Mesenchymal stem cell (in vitro differentiated cells and primary cell): ENCODE data around the gene LIN9.

ENCODE experiments used
- DNase-seq: peaks from one replicate; pipeline ENCODE4 v3.0.0-alpha.2; 2013
- H2AFZ ChIP-seq: one replicate; pipeline ENCODE4 v1.6.1; 2013; ENCODE audit warnings: low read depth, mild to moderate bottlenecking, control low read depth, inconsistent platforms, low read length, moderate library complexity
- H2AK5ac ChIP-seq: 2 replicates; pipeline ENCODE4 v1.6.1; 2013; ENCODE audit warnings: low read length, moderate library complexity, mild to moderate bottlenecking, inconsistent platforms; ENCODE audit not compliant: severe bottlenecking
- H2BK120ac ChIP-seq: one replicate; pipeline ENCODE4 v1.6.1; 2013; ENCODE audit warnings: low read depth, mild to moderate bottlenecking, inconsistent platforms, low read length, moderate library complexity
- H2BK12ac ChIP-seq, 2 experiments: one replicate each; pipeline ENCODE4 v1.6.1; 2013; ENCODE audit warnings: inconsistent platforms in 2 of 2, low read length in 2 of 2, mild to moderate bottlenecking in 2 of 2, moderate library complexity in 2 of 2, control low read depth in 1 of 2
- H2BK15ac ChIP-seq: one replicate; pipeline ENCODE4 v1.6.1; 2013; ENCODE audit warnings: mild to moderate bottlenecking, low read depth, inconsistent platforms; ENCODE audit not compliant: poor library complexity, severe bottlenecking
- H2BK5ac ChIP-seq: 2 replicates; pipeline ENCODE4 v1.6.1; 2013; ENCODE audit warnings: low read depth, mild to moderate bottlenecking, low read length, control low read depth, inconsistent platforms; ENCODE audit not compliant: poor library complexity, severe bottlenecking
- H3K14ac ChIP-seq, 2 experiments: one replicate each; pipeline ENCODE4 v1.6.1; 2013; ENCODE audit warnings: inconsistent platforms in 2 of 2, low read length in 2 of 2, control low read depth in 1 of 2, mild to moderate bottlenecking in 1 of 2, moderate library complexity in 1 of 2
- H3K18ac ChIP-seq, 2 experiments: one replicate each; pipeline ENCODE4 v1.6.1; 2013; ENCODE audit warnings: inconsistent platforms in 2 of 2, low read length in 2 of 2, control low read depth in 1 of 2, low read depth in 1 of 2, mild to moderate bottlenecking in 1 of 2
- H3K23ac ChIP-seq, 2 experiments: one replicate each; pipeline ENCODE4 v1.6.1; 2013; ENCODE audit warnings: inconsistent platforms in 2 of 2, low read length in 2 of 2, mild to moderate bottlenecking in 2 of 2, moderate library complexity in 2 of 2, control low read depth in 1 of 2
- H3K27ac ChIP-seq: 2 replicates; pipeline ENCODE4 v1.5.1; 2013; ENCODE audit warnings: mild to moderate bottlenecking, moderate library complexity, low read length, control low read depth, inconsistent platforms; ENCODE audit not compliant: poor library complexity, severe bottlenecking
- H3K27me3 ChIP-seq, 2 experiments: 2 replicates each; pipeline versions ENCODE4 v1.6.1 to v1.7.0; 2013; ENCODE audit warnings: low read length in 2 of 2, mild to moderate bottlenecking in 2 of 2, moderate library complexity in 2 of 2, control low read depth in 1 of 2, inconsistent platforms in 1 of 2; ENCODE audit not compliant: control insufficient read depth in 1 of 2, insufficient read depth in 1 of 2
- H3K36me3 ChIP-seq, 2 experiments: 2 replicates each; pipeline versions ENCODE4 v1.6.1 to v1.7.0; 2013; ENCODE audit warnings: low read length in 2 of 2, control low read depth in 1 of 2, inconsistent platforms in 1 of 2, low read depth in 1 of 2, mild to moderate bottlenecking in 1 of 2; ENCODE audit not compliant: insufficient read depth in 2 of 2, control insufficient read depth in 1 of 2
- H3K4ac ChIP-seq, 2 experiments: one replicate each; pipeline ENCODE4 v1.6.1; 2013; ENCODE audit warnings: inconsistent platforms in 2 of 2, low read length in 2 of 2, mild to moderate bottlenecking in 2 of 2, moderate library complexity in 2 of 2, control low read depth in 1 of 2, low read depth in 1 of 2
- H3K4me1 ChIP-seq: 2 replicates; pipeline ENCODE4 v1.6.1; 2013; ENCODE audit warnings: low read depth, low read length, control low read depth; ENCODE audit not compliant: control insufficient read depth, insufficient read depth
- H3K4me2 ChIP-seq: 2 replicates; pipeline ENCODE4 v1.6.1; 2013; ENCODE audit warnings: low read length, mild to moderate bottlenecking, inconsistent platforms; ENCODE audit not compliant: poor library complexity, severe bottlenecking
- H3K4me3 ChIP-seq, 2 experiments: 2 replicates each; pipeline versions ENCODE4 v1.5.1 to v1.7.0; 2013; ENCODE audit warnings: low read length in 2 of 2, mild to moderate bottlenecking in 2 of 2, control low read depth in 1 of 2, low read depth in 1 of 2; ENCODE audit not compliant: insufficient read depth in 1 of 2
- H3K79me1 ChIP-seq: replicated peaks from 2 replicates; pipeline ENCODE4 v1.6.1; 2013; ENCODE audit warnings: mild to moderate bottlenecking, control low read depth, low read length, inconsistent platforms; ENCODE audit not compliant: poor library complexity, severe bottlenecking
- H3K9ac ChIP-seq: 2 replicates; pipeline ENCODE4 v1.7.0; 2013; ENCODE audit warnings: mild to moderate bottlenecking, low read length, moderate library complexity
- H3K9me3 ChIP-seq: 2 replicates; pipeline ENCODE4 v1.7.0; 2013; ENCODE audit warnings: mild to moderate bottlenecking, low read length; ENCODE audit not compliant: control insufficient read depth
- H4K8ac ChIP-seq: one replicate; pipeline ENCODE4 v1.6.1; 2013; ENCODE audit warnings: inconsistent platforms, mild to moderate bottlenecking, low read length, moderate library complexity
- H4K91ac ChIP-seq: one replicate; pipeline ENCODE4 v1.6.1; 2013; ENCODE audit warnings: mild to moderate bottlenecking, low read length, inconsistent platforms
- WGBS: methylation state at CpG from one replicate; pipeline ENCODE4 v1.1.7; 2013; ENCODE audit warnings: mixed read lengths; 5-methylcytosine and 5-hydroxymethylcytosine counted together

LIN9 gene

DNA sequence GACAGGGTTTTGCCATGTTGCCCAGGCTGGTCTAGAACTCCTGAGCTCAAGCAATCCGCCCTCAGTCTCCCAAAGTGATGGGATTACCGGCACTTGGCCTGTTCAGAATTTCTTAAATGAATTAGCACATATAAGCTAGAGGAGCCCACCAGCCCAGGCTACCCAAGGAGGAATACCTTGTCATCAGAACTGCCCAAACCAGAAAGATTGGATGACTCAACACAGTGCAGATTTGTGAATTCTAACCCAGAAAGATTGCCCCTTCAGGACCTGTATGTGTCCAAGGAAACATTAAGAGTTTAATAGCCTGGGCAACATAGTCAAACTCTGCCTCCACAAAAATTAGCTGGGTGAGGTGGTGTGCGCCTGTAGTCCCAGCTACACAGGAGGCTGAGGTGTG, 14.0 kb upstream of the LIN9 start:
- no peak overlapping the region for H3K4me3 ChIP-seq
- H3K18ac ChIP-seq = no peak overlapping the region
- H2BK15ac ChIP-seq = no peak overlapping the region
- H3K9ac ChIP-seq = no peak overlapping the region
- H3K36me3 ChIP-seq = no peaks in the 10 kb centered on the region
- no peaks in the 10 kb centered on the region for H3K79me1 ChIP-seq
- no peak overlapping the region for H4K91ac ChIP-seq
- H3K27me3 ChIP-seq = peaks cover 4 to 32% of the 10 kb centered on the region in 2 experiments
- H2BK12ac ChIP-seq = no peak overlapping the region
- H2AK5ac ChIP-seq = no peak overlapping the region
- no peak overlapping the region for H3K4ac ChIP-seq
- no peak overlapping the region for H4K8ac ChIP-seq
- no peak overlapping the region for H2BK120ac ChIP-seq
- 95% methylated on average over 3 of the region's 3 CpGs for WGBS
- no peak overlapping the region for H3K27ac ChIP-seq
- H3K4me1 ChIP-seq = no peaks in the 10 kb centered on the region
- H2BK5ac ChIP-seq = no peak overlapping the region
- H3K4me2 ChIP-seq = no peak overlapping the region
- no peaks in the 10 kb centered on the region for H3K9me3 ChIP-seq
- DNase-seq = no peak
- no peak overlapping the region for H2AFZ ChIP-seq
- H3K14ac ChIP-seq = no peak overlapping the region
- H3K23ac ChIP-seq = no peak overlapping the region

DNA sequence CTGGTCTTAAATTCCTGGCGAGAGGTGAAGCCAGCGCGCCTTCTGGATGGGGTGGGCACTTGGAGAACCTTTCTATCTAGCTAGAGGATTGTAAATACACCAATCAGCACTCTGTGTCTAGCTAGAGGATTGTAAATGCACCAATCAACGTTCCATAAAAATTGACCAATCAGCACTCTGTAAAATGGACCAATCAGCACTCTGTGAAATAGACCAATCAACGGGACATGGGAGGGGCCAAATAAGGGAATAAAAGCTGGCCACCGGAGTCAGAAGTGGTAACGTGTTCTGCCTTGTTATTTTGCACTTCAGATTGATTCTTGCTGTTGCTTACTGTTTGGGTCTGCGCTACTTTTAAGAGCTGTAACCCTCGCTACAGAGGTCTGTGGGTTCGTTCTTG, 12.0 kb upstream of the LIN9 start:
- DNase-seq = no peak
- 95% methylated on average over 10 of the region's 10 CpGs for WGBS
- Histone ChIP-seq H3K18ac (no peak overlapping the region), H2AK5ac (no peak overlapping the region), H3K27ac (no peak overlapping the region), H3K9ac (no peak overlapping the region), H2BK12ac (no peak overlapping the region), H3K36me3 (no peaks in the 10 kb centered on the region), H2BK15ac (no peak overlapping the region), H3K79me1 (no peaks in the 10 kb centered on the region), H3K27me3 (peaks cover 4 to 27% of the 10 kb centered on the region in 2 experiments), H4K91ac (no peak overlapping the region), H3K4me2 (no peak overlapping the region), H3K4me3 (no peak overlapping the region), H3K4me1 (no peaks in the 10 kb centered on the region), H4K8ac (no peak overlapping the region), H2BK5ac (no peak overlapping the region), H3K14ac (no peak overlapping the region), H2AFZ (no peak overlapping the region), H3K23ac (no peak overlapping the region), H3K9me3 (no peaks in the 10 kb centered on the region), H3K4ac (no peak overlapping the region), H2BK120ac (no peak overlapping the region)

DNA sequence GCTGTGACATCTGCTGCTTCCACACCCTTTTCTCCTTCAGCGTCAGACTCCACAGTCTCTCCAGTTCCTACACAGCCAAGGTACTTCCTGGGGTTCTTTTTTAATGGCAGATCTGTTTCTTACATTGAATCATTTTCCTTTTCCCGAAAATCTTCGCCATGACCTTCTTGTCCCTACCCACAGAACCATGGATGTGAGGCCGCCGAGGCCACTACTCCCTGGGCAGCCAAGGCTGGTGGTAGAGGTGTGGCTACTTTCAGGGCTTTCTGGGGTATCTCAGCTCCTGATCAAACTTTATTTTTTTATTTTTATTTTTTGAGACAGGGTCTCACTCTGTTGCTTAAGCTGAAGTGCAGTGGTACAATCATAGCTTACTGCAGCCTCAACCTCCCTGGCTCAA, 9.5 kb upstream of the LIN9 start:
- Histone ChIP-seq H3K18ac (no peak overlapping the region), H3K36me3 (no peaks in the 10 kb centered on the region), H2BK12ac (no peak overlapping the region), H3K23ac (no peak overlapping the region), H3K9ac (no peak overlapping the region), H3K4me1 (no peaks in the 10 kb centered on the region), H3K79me1 (no peaks in the 10 kb centered on the region), H3K27me3 (peaks cover 0 to 19% of the 10 kb centered on the region in 2 experiments), H2BK15ac (no peak overlapping the region), H2AK5ac (no peak overlapping the region), H3K14ac (no peak overlapping the region), H3K9me3 (no peaks in the 10 kb centered on the region), H2BK120ac (no peak overlapping the region), H3K4ac (no peak overlapping the region), H2AFZ (no peak overlapping the region), H3K27ac (no peak overlapping the region), H3K4me3 (no peak overlapping the region), H2BK5ac (no peak overlapping the region), H3K4me2 (no peak overlapping the region), H4K91ac (no peak overlapping the region), H4K8ac (no peak overlapping the region)
- 100% methylated on average over 1 of the region's 5 CpGs for WGBS
- no peak for DNase-seq

DNA sequence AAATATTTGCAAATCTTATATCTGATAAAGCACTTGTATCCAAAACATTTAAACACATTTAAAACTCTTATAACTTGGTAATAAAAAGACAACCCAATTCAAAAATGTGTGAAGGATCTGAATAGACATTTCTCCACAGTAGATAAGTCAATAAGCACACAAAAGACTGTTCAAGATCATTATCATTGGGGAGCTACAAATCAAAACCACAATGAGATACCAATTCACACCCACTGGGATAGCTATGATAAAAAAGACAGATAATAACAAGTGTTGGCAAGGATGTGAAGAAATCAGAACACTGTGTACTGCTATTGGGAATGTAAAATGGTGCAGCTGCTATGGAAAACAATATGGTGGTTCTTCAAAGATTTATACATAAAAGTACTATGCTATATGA, 5.1 kb upstream of the LIN9 start:
- Histone ChIP-seq H3K18ac (no peak overlapping the region), H4K8ac (no peak overlapping the region), H3K14ac (no peak overlapping the region), H3K23ac (no peak overlapping the region), H3K4ac (no peak overlapping the region), H2BK15ac (no peak overlapping the region), H2BK5ac (no peak overlapping the region), H2BK120ac (no peak overlapping the region), H3K9ac (no peak overlapping the region), H3K4me2 (no peak overlapping the region), H3K27ac (no peak overlapping the region), H3K27me3 (peaks cover 0 to 19% of the 10 kb centered on the region in 2 experiments), H2BK12ac (no peak overlapping the region), H2AK5ac (no peak overlapping the region), H3K9me3 (no peaks in the 10 kb centered on the region), H4K91ac (no peak overlapping the region), H2AFZ (no peak overlapping the region), H3K4me1 (peaks cover 3% of the 10 kb centered on the region), H3K79me1 (no peaks in the 10 kb centered on the region), H3K36me3 (no peaks in the 10 kb centered on the region), H3K4me3 (no peak overlapping the region)
- DNase-seq = no peak
